DOHH2 (cell line): ENCODE results near the gene CACNA2D1.

Source experiments
- H3F3A ChIP-seq: fragments of 200-600 bp; sonication (generic), shearing (Covaris generic); 2 replicates; pipeline ENCODE4 v1.6.0; 2016; ENCODE audit warnings: antibody characterized with exemption, mild to moderate bottlenecking; ENCODE audit not compliant: control insufficient read depth, insufficient read depth
- H3K27ac ChIP-seq: fragments of 200-600 bp; sonication (generic); 2 replicates; pipeline ENCODE4 v1.5.1; 2014; ENCODE audit warnings: low read depth, mild to moderate bottlenecking, low read length, moderate library complexity
- H3K27me3 ChIP-seq: fragments of 200-600 bp; sonication (generic); 2 replicates; pipeline ENCODE4 v1.6.1; 2014; ENCODE audit warnings: mild to moderate bottlenecking, low read length, mixed read lengths; ENCODE audit not compliant: control insufficient read depth
- H3K36me3 ChIP-seq: fragments of 200-600 bp; sonication (generic); 2 replicates; pipeline ENCODE4 v1.6.1; 2014; ENCODE audit warnings: mild to moderate bottlenecking, low read length, moderate library complexity, mixed read lengths; ENCODE audit not compliant: control insufficient read depth
- H3K4me1 ChIP-seq: fragments of 200-600 bp; sonication (generic); 2 replicates; pipeline ENCODE4 v1.6.1; 2014; ENCODE audit warnings: mild to moderate bottlenecking, low read length, mixed read lengths; ENCODE audit not compliant: control insufficient read depth
- H3K4me2 ChIP-seq: fragments of 200-600 bp; sonication (generic); 2 replicates; pipeline ENCODE4 v1.6.0; 2014; ENCODE audit warnings: mild to moderate bottlenecking, low read length, moderate library complexity
- H3K4me3 ChIP-seq: fragments of 200-600 bp; sonication (generic); 2 replicates; pipeline ENCODE4 v1.5.1; 2014; ENCODE audit warnings: mild to moderate bottlenecking, low read length, mixed read lengths
- H3K79me2 ChIP-seq: fragments of 200-600 bp; sonication (generic); 2 replicates; pipeline ENCODE4 v1.6.1; 2014; ENCODE audit warnings: mild to moderate bottlenecking, low read length, mixed read lengths; ENCODE audit not compliant: control insufficient read depth
- H3K9me2 ChIP-seq: fragments of 200-600 bp; sonication (generic); replicated peaks from 2 replicates; pipeline ENCODE4 v1.6.1; 2014; ENCODE audit warnings: mild to moderate bottlenecking, low read length, mixed read lengths; ENCODE audit not compliant: control insufficient read depth
- H3K9me3 ChIP-seq: fragments of 200-600 bp; sonication (generic); 2 replicates; pipeline ENCODE4 v1.6.1; 2014; ENCODE audit warnings: antibody characterized with exemption, low read length, mixed read lengths; ENCODE audit not compliant: control insufficient read depth, insufficient read depth
- H4K20me1 ChIP-seq: fragments of 200-600 bp; sonication (generic); 2 replicates; pipeline ENCODE4 v1.6.0; 2014; ENCODE audit warnings: low read depth, mild to moderate bottlenecking, antibody characterized with exemption, low read length, moderate library complexity; ENCODE audit not compliant: control insufficient read depth, insufficient read depth
- CTCF ChIP-seq: fragments of 200-600 bp; sonication (generic); IDR thresholded peaks from one replicate; pipeline ENCODE4 v1.5.1; 2014; ENCODE audit warnings: antibody characterized with exemption, mild to moderate bottlenecking, low read depth, low read length; ENCODE audit not compliant: poor library complexity, severe bottlenecking
- EZH2phosphoT487 ChIP-seq: fragments of 200-600 bp; sonication (generic); IDR thresholded peaks from 2 replicates; pipeline ENCODE4 v1.6.1; 2017; ENCODE audit warnings: borderline replicate concordance, mild to moderate bottlenecking, antibody characterized with exemption, low read length, moderate library complexity, mixed read lengths

Gene CACNA2D1

DNA sequence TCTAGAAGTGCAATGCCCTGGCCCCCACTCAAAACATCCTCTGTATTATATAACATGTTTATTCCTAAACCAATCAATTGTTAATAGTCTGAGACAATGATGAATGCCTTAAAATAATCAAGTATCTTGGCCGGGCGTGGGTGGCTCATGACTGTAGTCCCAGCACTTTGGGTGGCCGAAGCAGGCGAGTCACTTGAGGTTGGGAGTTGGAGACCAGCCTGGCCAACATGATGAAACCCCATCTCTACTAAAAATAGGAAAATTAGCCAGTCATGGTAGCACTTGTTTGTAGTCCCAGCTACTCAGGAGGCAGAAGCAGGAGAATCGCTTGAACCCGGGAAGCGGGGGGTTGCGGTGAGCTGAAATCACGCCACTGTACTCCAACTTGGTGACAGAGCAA lies 29.4 kb upstream of the CACNA2D1 start:
- no peaks in the 10 kb centered on the region for H3K9me2 ChIP-seq
- H3K4me3 ChIP-seq, result no peak overlapping the region
- H3K9me3 ChIP-seq, result no peaks in the 10 kb centered on the region
- no peak overlapping the region for H3K27ac ChIP-seq
- H3K27me3 ChIP-seq, result no peaks in the 10 kb centered on the region
- H3F3A ChIP-seq, result no peaks in the 10 kb centered on the region
- H3K4me2 ChIP-seq, result no peak overlapping the region
- no peaks in the 10 kb centered on the region for H3K79me2 ChIP-seq
- no peaks in the 10 kb centered on the region for H3K4me1 ChIP-seq
- H3K36me3 ChIP-seq, result no peaks in the 10 kb centered on the region
- TF ChIP-seq CTCF (no peak), EZH2phosphoT487 (no peak)
- H4K20me1 ChIP-seq, result no peaks in the 10 kb centered on the region

DNA sequence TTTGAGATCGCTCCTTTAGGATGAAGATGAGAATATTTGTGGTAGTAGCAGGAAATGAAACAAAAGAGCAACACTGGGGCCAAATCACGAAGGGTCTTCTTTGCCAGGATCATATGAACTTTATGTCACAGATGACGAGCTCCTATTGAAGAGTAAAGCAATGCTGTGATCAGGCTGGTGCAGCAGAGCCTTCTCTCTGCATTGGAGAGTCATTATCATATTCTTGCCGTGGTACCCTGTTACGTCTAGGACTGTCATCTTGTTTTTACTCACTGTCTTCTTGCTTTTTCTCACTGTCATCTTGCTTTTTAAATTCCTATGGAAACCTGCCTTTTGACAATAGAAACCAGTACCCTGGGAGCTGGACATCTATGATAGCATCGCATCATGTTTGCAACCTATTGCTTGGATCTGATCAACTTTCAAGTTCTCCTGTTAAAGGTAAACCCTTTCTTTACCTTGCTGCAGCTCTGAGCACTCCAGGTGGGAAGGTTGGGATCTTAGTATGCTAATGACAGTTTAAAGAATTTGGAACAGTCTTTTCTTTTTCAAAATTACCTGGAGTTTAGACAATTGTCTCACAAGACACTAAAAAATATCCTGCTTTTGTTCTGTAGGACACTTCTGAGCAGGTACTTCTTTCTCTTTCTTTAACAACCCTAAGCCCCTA lies 27.9 kb upstream of the CACNA2D1 start:
- Histone ChIP-seq H3K79me2 (no peaks in the 10 kb centered on the region), H4K20me1 (no peaks in the 10 kb centered on the region), H3K4me3 (no peak overlapping the region), H3K4me1 (no peaks in the 10 kb centered on the region), H3K9me2 (0 out of 2 replicates have a peak, but pooled peaks cover 2% of the 10 kb centered on the region), H3K9me3 (no peaks in the 10 kb centered on the region), H3F3A (no peaks in the 10 kb centered on the region), H3K4me2 (no peak overlapping the region), H3K27ac (no peak overlapping the region), H3K36me3 (no peaks in the 10 kb centered on the region), H3K27me3 (no peaks in the 10 kb centered on the region)
- TF ChIP-seq EZH2phosphoT487 (no peak), CTCF (no peak)

GRCh38 chr7:82469207-82469606 lies 25.6 kb upstream of the CACNA2D1 start:
- Histone ChIP-seq H3K9me2 (0 out of 2 replicates have a peak, but pooled peaks cover 2% of the 10 kb centered on the region), H3K36me3 (no peaks in the 10 kb centered on the region), H3K4me3 (no peak overlapping the region), H3K4me1 (no peaks in the 10 kb centered on the region), H3K27ac (no peak overlapping the region), H3K4me2 (no peak overlapping the region), H3K27me3 (no peaks in the 10 kb centered on the region), H3K79me2 (no peaks in the 10 kb centered on the region), H4K20me1 (no peaks in the 10 kb centered on the region), H3F3A (no peaks in the 10 kb centered on the region), H3K9me3 (no peaks in the 10 kb centered on the region)
- TF ChIP-seq EZH2phosphoT487 (no peak), CTCF (no peak)
